NOMO-1 treated with DMSO at 0.1 percent for 48 hours (cell line): ENCODE data around the gene PET100.

ENCODE experiments used
- DNase-seq: peaks from one replicate; lab custom pipeline; 2025; ENCODE audit not compliant: unreplicated experiment; lab: John Stamatoyannopoulos, UW

Gene PET100

DNA sequence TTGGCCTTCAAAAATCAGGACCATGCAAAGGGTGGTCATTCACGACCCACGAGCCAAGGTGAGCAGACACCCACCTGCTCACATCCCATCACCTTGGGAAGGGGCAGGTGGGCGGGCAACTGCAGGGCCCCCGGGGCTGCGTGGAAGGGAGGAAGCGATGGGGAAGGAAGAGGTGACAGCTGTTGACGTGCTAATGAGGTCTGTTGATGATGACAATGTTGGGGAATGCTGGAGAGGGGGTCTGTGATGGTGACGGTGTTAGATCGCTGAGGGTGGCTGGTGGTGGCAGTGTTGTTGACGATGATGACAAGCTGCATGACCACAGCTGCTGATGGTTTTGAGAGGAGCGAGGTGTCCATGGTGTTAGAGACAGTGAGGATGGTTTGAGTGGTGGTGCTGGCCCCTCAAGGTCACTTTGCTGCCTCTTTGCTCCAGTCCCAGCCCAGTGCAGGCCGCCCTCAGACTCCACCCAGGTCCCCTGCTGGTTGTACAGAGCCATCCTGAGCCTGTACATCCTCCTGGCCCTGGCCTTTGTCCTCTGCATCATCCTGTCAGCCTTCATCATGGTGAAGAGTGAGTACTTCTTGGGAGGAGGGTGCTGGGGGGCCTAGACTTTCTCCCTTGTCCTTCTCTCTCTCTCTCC lies 48.2 kb downstream of the PET100 start:
- peak; percentile 40 for DNase-seq

DNA sequence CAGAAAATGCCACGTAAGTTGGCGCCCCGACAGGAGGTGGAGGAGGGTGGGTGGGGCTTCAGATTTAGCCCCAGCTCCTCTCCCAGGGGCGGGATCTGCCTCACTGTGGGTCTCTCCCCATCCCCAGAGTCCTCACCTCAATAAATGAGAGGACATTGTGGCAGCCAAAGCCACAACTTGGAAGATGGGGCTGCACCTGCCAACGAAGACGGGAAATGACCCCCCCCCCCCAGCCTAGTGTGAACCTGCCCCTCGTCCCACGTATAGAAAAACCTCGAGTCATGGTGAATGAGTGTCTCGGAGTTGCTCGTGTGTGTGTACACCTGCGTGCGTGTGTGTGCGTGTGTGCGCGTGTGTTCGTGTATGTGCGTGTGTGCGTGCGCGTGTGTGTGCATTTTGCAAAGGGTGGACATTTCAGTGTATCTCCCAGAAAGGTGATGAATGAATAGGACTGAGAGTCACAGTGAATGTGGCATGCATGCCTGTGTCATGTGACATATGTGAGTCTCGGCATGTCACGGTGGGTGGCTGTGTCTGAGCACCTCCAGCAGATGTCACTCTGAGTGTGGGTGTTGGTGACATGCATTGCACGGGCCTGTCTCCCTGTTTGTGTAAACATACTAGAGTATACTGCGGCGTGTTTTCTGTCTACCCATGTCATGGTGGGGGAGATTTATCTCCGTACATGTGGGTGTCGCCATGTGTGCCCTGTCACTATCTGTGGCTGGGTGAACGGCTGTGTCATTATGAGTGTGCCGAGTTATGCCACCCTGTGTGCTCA lies 49.6 kb downstream of the PET100 start:
- DNase-seq = peak; percentile 26

DNA sequence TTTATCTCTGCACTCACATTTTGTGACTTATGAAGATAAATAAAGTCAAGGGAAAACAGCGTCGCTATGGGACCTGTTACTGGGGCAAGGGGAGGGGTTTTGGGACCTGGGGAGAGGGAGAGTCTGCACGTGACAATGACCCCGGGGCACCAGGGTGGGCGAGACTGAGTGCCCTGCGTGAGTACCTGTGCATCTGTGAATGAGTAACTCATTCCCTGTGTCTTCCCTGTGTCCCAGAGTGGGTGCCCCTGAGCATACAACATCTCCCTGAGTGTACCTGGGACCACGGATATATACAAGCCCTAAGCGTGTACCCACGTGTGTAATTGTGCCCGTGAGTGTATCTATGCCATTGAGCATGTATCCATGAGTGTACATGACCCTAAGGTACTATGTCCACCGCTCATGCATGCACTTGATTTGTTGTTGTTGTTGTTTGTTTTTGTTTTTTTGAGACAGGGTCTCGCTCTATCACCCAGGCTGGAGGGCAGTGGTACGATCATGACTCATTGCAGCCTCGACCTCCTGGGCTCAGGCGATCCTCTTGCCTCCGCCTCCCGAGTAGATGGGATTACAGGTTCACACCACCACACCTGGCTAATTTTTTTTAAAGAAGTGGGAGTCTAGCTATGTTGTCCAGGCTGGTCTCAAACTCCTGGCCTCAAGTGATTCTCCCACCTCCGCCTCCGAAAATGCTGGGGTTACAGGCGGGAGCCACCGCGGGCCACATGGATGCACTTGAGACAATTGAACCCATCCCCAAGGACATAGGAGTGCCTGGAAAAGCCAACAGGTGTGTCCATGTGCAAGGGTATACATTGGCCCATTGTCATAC lies 50.4 kb downstream of the PET100 start:
- DNase-seq = no peak

DNA sequence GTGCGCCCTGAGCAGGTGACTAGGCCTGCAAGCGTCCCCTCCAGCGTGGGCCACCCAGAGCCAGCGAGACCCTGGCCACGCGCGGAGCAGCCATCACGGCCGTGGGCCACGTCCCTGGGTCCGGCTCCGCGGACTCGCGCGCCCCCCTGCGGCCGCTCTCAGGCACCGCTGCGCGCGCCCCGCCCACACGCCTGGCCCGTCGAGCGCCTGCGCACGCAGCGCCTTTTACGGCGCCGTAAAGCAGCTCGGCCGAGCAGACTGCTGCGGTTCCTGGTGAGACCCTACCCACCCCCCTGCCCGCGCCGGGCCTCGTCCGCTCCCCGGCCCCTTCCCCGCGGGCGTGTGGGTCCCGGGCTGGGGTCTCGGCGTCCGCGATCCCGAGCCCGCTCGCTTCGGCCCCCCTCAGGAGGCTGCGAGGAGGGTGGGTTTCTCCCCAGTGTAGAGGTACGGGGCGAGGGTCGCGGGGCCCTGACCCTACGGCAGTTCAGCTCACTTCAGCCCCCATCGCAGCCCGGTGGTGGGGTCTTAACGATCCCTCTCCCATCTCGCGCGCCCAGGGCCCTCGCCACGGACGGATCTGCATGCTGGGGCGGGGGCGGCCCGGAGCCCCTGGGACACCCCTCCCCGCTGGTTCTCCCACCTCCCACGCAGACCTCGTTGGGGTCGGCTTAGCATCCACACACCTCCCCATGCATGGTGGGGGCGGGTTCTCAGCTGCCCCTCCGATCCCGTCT lies 51.2 kb downstream of the PET100 start, which contains the start of gene TRAPPC5:
Gene TRAPPC5 (plus strand): TSS at position 228 of the 734 bp plus-strand sequence. CDS start 1,421 bp downstream, outside the sequence.
- DNase-seq = peak; percentile 76
